Left forelimb (tissue), 1 donor: ENCODE measurements around the gene VCL.

Source experiments
- DNase-seq: peaks from one replicate; pipeline ENCODE4 v3.0.0-alpha.2; 2018; ENCODE audit warnings: low spot score

VCL gene

DNA sequence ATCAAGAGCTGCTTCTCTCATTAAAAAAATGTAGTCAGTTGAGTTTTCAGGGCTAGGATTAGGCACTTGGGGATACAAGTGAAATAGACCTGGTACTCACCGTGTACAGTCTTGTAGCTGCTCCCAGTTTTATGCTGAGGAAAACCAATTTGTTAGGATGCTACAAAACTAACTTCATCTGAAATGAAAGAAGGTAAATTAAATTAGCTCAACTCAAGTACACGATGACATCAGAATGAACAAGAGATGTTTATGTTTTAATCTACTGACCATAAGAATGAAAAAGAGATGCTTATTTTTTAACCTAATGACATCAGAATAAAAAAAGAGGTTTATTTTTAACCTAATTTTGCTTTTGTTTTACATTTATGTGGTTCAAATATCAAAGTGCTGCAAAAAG is 79.0 kb downstream of the VCL start:
- DNase-seq, result no peak

DNA sequence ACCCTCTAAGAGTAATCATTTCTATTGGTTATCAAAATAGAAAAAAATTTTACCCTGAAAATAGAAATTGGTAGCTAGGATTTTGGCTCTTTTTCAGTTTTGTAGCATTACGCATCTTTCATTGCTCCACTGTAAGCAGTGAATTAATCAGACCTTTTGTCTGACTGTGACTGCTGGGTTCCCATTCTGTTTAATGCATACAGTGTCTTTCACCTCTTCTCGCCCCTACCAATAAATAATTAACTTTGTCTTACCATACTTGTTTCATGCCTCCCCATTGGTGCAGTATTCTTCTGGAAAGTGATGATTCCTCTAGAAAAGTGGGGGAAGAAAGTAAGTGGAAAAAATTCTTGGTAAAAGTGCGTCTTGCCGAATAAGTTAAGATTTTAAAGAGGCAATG is 79.5 kb downstream of the VCL start:
- DNase-seq, result no peak

DNA sequence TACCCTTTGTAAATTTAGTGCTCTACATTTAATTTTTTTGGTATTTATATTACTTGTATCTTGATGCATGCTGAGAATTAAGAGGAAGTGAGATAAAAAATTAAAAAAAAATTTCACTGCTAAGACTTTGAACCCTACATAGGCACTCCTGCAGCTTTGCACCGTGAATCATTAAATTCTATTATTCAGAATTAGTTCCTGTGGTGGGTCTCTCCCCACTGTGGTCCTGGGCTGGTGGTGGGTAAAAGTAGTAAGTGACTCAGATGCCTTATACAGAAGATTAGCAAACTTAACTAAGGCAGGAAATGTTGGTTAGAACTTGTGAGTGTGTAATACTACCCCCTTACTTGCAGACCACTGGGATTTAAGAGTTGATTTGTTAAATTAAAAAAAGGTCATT is 80.1 kb downstream of the VCL start:
- DNase-seq, result no peak

DNA sequence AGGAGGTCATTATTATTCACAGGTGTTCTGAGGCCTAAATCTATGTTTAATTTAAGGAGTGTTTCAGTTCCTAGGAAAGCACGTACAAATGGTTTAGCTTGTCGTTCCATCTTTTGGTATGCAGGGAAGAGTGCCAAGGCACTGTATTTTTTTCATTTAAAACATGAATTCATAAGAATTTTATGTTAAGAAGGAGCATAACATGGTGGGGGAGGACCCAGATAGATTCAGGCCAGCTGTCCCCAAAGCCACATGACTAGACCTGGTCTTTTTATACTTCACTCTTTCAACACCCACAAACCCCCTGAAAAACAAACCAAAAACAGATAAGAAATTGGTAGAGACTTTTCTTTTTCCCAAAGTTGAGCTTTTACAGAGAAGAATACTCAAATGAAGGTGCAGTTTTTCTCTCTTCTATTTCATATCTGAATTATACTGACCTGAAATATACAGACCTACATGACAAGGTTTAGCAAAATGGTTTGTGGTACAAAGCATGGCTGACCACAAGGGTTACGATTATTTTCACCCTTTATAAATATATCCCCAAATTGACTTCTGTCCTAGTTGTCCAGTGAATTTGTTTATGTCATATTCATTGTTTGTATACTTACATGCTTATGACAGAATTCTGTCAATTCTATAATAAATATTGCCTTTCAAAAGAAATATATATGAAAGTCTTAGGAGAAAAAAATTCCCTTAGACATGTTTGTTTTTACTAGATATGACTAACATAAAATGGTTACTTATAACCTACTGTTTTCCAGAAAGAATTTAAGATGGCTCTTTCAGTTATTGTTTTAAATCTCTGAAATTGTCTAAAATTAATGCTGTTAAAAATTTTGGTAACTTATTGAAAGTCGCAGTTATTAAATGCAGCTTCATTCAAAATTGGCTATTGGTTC is 81.4 kb downstream of the VCL start:
- DNase-seq, result no peak

DNA sequence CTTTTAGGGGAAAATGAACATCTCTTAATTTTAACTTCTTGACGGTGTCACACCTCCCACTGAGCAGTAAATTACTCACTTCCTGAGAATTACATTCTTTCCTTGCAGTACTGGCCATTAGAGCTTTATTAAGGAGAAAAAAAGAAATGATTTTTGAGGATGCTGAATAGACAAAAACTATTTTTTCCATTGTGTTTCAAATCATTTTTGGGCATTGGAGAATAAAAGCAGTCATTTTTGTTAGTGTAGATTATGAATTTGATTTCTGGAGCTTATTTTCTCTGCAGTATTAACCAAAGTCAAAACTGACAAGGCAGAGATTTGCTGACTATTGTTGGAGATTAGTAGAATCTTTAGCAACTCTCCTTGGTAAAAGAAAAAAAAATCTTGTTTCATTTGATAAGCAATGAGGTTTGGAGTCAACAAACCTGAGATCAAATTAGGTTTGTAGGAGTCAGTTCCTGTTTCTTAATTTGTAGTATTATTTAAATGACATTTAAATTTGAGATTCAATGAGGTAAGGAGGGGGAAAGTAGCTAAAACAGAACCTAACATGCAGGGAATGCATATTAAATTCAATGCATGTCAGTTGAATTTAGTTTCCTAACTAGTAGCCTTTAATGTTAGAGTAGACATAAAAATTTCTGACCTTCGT is 82.1 kb downstream of the VCL start:
- no peak for DNase-seq

DNA sequence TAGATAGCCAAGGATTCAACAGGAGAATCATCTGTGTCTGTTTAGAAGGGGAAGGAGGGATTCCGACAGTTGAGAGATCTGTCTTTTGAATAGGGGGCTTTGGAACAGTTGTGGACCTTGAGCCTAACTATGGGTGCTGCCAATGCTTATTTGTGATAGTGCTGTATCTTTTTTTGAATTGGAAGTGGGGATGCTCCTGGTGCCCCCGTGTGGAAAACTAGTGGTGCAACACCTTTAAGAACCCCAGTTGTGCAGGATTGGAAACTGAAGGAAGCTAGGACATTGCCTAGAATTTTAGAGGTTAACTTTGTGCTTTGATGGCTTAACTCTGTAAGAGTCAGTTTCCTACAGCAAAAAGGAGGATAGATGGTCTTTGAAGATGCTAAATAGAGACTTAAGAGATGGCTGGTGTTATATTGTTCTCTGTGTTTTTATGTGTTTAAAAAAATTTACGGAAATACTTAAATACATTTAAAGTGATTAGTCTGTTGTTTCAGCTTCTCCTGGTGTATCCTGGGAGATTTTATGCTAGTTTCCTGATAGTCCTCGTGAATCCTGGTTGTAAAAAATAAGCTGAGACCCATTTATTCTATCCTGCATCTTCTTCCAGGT is 83.4 kb downstream of the VCL start:
- DNase-seq, result no peak

DNA sequence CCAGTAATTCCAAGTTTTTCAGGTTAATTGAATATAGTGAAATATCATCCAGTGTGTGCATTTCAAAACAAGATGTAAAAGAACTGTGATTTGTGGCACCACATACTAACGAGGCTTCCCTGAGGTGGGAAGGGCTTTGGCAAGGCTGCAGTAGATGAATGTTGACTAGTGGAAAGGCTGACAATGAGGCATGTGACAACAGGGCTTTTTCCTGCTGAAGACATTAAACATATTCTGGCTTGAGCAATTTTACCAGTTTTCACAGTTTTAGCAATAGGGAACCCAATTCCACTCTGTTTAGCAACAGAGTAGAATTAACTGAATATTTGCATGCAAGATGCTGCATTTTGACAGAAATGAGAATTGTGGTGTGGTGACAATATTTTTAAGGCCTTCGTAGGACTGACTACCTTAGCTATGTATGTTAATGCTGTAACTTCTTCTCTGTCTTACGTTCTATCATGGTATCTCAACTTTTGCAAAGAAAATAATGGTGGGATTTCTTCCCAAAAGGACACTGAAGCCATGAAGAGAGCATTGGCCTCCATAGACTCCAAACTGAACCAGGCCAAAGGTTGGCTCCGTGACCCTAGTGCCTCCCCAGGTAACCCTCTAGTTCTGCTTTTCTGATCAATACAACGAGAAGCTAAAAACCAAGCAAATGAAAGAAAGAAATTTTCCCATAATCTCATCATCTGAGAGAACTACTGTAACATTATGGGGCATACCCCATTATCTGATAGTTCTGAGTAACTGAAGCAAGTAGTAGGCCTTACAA is 84.2 kb downstream of the VCL start:
- DNase-seq, result no peak

DNA sequence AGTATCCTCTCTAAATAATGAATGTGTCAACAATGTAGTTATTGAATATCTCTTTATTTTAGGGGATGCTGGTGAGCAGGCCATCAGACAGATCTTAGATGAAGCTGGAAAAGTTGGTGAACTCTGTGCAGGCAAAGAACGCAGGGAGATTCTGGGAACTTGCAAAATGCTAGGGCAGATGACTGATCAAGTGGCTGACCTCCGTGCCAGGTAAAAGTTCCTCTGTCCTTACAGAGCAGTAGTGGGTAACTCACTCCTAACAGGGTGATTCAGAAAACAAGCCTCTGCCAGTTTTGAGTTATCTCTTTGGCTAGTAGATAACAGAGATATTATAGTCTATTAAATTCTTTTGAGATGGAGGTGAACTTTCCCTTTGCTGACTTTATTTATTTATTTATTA is 85.4 kb downstream of the VCL start:
- DNase-seq, result no peak

DNA sequence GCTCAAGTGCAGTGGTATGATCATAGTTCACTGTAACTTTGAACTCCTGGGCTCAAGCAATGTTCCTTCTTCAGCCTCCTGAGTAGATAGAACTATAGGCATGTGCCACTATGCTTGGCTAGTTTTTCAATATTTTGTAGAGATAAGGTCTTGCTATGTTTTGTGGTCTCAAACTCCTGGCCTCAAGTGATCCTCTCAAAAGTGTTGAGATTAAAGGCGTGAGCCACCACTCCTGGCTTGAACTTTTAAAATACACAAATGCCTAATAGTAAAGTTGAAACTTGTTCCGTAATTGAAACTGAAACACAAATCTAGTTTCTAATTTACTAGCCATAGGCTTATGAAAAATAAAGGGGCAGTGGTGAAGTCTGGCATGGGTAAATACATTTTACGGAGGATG is 87.0 kb downstream of the VCL start:
- DNase-seq, result no peak

DNA sequence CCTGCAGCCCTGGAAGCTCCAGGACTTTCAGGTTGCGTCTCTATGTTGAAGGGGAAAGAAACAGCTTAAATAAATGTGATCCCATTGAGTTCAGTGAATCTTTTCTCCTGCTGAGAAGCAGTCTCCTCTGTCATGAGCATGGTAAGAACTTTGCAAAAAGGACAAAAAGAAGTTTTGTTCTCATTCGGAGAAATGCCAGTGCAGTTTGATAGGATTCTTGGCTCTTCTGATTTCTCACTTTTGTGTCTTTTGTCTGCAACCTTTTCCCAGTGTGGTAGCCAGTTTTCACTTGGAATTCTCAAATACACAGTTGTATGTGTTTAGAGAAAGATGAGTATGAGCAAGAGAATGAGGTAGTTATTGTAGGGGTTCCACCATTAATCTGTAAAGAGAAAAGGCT is 88.4 kb downstream of the VCL start:
- no peak for DNase-seq

DNA sequence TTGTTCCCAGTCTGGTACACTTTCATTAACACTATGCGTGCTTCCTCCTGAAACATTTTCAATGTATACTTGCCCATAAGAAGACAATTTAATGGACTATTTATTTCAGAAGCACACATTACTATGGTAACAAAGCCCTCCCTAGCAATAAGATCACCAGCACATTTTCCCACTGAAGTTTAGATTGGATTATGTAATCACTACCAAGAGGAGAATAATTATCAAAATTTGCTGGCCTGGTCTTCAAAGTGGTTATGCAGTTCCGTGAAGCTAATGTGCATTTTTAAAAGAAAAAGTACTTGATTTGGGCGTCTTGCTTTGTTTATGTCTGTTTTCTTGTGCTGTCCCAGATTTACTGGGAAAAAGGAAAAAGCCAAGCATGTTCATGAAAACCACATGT is 90.8 kb downstream of the VCL start:
- no peak for DNase-seq

DNA sequence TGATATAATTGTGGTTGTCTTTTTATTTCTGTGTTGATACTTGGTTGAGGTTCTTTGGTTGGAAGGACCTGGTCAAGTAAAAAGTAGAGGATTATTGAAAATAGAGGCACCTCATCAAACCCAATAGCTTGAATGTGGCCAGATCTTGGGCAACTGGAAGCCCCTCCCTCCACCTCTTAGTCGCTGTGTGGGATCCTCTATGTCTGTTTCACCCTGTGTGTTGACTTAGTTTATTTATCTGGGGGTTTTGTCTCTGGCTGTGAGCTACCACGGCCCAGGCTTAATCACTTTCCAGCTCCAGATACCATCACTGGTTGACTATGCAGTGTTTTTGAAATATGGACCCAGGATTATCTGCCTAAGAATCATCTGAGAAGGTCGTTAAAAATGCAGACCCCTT is 94.5 kb downstream of the VCL start:
- DNase-seq, result no peak

DNA sequence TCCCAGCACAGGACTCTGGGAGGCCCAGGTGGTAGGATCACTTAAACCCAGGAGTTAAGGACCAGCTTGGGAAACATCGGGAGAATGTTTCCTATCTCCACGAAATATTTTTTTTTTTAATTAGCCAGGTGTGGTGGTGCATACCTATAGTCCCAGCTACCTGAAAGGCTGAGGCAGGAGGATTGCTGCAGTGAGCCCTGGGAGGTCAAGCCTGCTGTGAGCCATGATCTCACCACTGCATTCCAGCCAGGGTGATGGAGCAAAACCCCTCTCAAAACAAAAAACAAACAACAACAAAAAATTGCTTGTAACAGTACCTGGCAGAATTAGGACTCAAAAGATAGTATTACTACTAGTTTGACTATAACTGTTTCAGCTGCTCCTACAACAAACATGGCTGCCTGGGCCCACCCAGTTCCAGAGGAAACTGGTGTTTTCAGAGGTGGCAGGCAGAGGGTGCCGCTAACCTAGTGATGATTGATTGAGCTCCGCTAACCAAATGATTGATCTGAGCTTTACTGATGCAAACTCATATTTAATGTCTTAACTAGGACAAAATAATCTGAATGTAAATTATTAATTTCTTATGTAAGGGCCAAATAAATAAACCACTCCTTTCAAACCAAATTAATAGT is 95.7 kb downstream of the VCL start:
- no peak for DNase-seq

DNA sequence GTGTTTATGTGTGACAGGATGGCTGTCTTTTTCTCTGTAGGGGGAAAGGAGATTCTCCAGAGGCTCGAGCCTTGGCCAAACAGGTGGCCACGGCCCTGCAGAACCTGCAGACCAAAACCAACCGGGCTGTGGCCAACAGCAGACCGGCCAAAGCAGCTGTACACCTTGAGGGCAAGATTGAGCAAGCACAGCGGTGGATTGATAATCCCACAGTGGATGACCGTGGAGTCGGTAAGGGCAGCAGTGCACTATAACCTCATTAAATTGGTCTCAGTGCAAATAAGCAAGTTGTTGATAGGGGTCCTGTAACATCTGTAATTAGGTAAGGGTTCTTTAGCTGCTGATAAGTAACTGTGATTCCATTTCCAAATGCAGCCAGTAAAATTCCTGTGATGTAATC is 96.3 kb downstream of the VCL start:
- no peak for DNase-seq

DNA sequence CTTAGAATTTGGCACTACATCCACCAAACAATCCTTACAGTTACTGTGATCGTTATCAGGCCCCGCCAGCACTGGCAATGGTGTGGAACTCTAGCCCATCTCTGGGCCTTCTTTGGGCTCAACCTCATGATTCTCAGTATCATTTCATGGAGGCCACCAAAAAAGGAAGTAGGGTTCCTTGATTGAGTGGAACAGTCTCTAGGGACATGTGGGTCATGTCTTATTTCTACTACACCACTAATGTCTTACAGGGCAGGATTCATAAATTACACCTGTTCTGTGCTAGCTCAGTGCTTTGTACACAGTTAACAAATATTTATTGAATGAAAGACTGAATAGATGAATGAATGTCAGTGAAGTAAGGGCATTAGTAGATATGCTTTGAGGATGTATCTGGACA is 98.9 kb downstream of the VCL start:
- no peak for DNase-seq

DNA sequence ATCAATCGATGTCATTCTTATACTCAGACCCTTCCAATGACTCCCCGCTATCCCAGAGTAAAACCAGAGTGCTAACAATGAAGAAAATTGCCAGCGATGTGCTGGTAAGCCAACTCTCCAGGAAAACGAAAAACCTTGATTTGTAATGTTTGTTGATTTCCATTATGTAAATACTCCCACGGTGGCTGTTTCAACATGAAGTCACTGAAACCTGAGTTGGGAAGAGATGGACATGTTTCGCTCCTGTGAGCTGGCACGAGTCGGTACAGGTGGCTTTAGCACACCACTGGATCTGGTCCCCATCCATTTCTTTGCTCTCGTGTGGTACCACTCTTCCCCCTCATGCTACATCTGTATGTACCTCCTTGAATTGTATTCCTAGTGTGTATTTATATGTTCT is 99.9 kb downstream of the VCL start:
- no peak for DNase-seq

DNA sequence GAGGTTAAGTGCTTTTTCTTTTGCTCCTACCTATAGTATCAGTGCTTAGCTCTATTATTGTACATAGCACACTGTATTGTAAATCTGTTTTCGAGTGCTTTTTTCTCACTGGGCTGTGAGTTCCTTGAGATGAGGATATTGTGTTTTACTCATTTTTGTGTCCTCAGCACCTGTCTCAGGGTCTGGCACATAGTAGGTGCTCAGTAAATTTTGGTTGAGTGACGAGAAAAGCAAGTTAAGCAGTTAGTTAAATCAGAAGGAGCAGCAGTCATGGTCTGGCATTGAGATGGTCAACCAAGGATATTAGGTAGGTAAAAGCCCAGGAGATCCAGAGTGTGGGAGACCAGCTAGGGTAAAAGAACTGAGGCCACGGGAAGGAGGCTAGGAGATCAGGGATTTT is 101.5 kb downstream of the VCL start:
- DNase-seq, result no peak

DNA sequence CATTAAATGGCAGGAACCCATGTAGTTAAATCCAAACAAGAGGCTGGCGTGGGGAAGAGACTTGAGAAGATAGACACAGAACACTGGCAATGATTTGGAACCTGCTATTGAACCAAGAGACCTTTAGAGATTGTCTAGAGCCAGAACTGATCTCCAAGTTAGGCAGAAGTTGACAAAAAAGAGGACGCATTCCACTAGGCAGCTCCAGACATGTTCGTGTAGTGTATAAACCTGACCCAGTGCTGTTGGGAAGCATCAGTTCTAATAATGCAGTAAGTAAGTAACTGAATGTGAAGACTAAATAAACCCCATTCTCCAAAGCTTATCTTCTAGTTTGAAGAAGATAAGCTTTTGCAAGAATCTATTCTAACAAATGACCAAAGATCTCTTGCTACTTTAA is 101.9 kb downstream of the VCL start:
- no peak for DNase-seq

DNA sequence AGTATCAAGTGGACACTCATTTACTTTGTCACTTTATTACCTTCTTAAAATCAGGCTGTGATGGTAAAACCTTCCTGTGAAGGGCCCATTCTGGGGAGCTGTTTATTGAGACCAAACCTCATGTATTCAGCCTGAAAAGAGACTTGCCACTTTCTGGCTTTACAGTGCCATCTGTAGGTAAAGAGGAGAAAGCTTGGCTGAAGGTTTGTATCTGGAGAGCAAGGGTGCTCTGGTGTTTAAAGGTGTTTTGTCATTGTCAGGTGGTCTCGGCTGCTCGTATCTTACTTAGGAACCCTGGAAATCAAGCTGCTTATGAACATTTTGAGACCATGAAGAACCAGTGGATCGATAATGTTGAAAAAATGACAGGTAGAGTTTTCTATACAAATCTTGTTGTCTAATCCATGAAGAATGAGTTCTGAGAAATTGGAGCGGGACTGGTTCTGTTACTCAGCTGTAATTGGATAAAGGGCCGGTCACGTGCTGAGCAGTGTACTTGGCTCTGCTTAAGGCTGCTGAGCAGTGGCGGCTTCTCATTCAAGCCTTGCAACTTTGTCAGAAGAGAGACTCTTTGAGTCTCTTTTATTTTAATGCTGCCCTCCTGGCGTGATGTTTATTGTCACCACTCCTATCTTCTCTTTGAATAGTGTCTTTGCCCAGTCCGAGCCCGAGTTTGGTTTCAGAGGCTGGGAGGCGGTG is 105.8 kb downstream of the VCL start:
- DNase-seq, result no peak

DNA sequence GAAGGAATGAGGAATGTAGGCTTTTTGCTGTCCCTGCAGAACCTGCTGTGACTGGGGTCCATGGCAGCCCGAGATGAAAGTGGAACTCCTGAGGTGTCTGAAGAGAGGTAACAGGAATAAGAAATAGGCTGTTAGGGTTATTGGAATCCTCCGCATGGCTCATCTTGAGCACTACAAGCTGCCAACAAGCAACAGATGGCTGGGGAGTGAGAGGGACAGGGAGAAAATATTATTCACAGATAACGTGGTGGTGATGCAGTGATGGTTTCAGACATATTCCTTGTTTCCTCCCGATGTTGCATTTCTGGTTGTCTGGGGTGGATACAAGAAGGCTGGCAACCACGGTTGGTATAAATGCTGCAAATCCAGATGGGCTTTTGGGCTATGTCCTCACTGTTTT is 106.6 kb downstream of the VCL start:
- no peak for DNase-seq

DNA sequence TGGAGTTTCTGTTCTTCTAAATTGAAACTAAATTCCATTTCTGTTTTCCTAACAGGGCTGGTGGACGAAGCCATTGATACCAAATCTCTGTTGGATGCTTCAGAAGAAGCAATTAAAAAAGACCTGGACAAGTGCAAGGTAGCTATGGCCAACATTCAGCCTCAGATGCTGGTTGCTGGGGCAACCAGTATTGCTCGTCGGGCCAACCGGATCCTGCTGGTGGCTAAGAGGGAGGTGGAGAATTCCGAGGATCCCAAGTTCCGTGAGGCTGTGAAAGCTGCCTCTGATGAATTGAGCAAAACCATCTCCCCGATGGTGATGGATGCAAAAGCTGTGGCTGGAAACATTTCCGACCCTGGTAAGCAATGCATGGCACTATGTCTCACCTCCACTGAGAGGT is 107.1 kb downstream of the VCL start:
- DNase-seq, result no peak
